Sigmoid colon (tissue), 7 donors: ENCODE measurements around the gene ZNF883. TPM values are rescaled to one million over a fixed set of nuclear protein-coding genes. Genes with fewer than 3 reads are reported as not detected.

Experiments used
- DNase-seq: peaks from one replicate; pipeline ENCODE4 v3.0.0-alpha.2; 2019
- H3K27ac ChIP-seq, 4 donors: fragments of 200-600 bp; sonication (generic); one replicate each; pipeline ENCODE4 v1.5.1; 2016 to 2019; ENCODE audit warnings: mild to moderate bottlenecking in 1 of 4
- H3K27me3 ChIP-seq, 3 donors: fragments of 200-600 bp; sonication (generic); one replicate each; pipeline ENCODE4 v1.5.1; 2019; ENCODE audit warnings: mild to moderate bottlenecking in 1 of 3
- H3K36me3 ChIP-seq, 4 donors: fragments of 200-600 bp; sonication (generic); one replicate each; pipeline ENCODE4 v1.5.1; 2016 to 2019
- H3K4me1 ChIP-seq, 4 donors: fragments of 200-600 bp; sonication (generic); one replicate each; pipeline ENCODE4 v1.5.1; 2017 to 2019
- H3K4me3 ChIP-seq, 4 donors: fragments of 200-600 bp; sonication (generic); one replicate each; pipeline ENCODE4 v1.5.1; 2017 to 2019; ENCODE audit warnings: mild to moderate bottlenecking in 2 of 4, moderate library complexity in 1 of 4
- H3K9me3 ChIP-seq, 4 donors: fragments of 200-600 bp in 3 of 4; sonication (generic) in 3 of 4; one replicate each; pipeline versions ENCODE4 v1.5.1 to v1.6.1; 2013 to 2019
- EP300 ChIP-seq, 4 donors: sonication (generic); formaldehyde crosslinking; IDR thresholded peaks; one replicate each; pipeline ENCODE4 v1.6.1; 2017; ENCODE audit warnings: antibody characterized with exemption in 4 of 4
- POLR2A ChIP-seq, 2 donors: fragments of 450-650 bp; IDR thresholded peaks; one replicate each; pipeline ENCODE4 v1.6.1; 2016; ENCODE audit warnings: antibody characterized with exemption in 2 of 2, mild to moderate bottlenecking in 2 of 2, moderate library complexity in 2 of 2
- POLR2AphosphoS5 ChIP-seq, 4 donors: sonication (generic); formaldehyde crosslinking; IDR thresholded peaks; one replicate each; pipeline ENCODE4 v1.6.1; 2017; ENCODE audit warnings: antibody characterized with exemption in 4 of 4
- WGBS, 2 donors: extraction: QIAGEN DNeasy Blood & Tissue Kit; methylation state at CpG; one replicate each; pipeline ENCODE4 v1.1.7; 2013; 5-methylcytosine and 5-hydroxymethylcytosine counted together
- intact Hi-C: fragments of 100-400 bp; cut with DNase I; formaldehyde crosslinking; loops from one replicate; pipeline ENCODE4 v1.15.1; 2023
- polyA plus RNA-seq, 3 donors: library from polyadenylated mRNA; stranded (reverse); fragments of 200-250 nt; gene quantifications; one replicate each; pipeline ENCODE4 v1.2.3, GENCODE V29; 2013
- total RNA-seq, 4 donors: library from RNA; depleted of rRNA; stranded (reverse); fragments of >200 nt; gene quantifications; one replicate each; pipeline ENCODE4 v1.1.0, GENCODE V29; 2016
- TF ChIP-seq, protein P1 (sequence below), 4 experiments: fragments of 450-650 bp in 3 of 4; fragments of 200-600 bp in 1 of 4; IDR thresholded peaks; one replicate each; pipeline ENCODE4 v1.5.1; 2016 to 2019; ENCODE audit warnings: antibody characterized with exemption in 4 of 4, mild to moderate bottlenecking in 3 of 4, moderate library complexity in 2 of 4
- donor health status: healthy with polysubstance abuse.
- donor health status: Bipolar disorder and iron deficiency.
- donor health status: healthy.

The ZNF883 gene
- total and polyA plus RNA-seq, 7 donors = 0.54 to 3.0 (median 1.2) TPM; not detected in 1

DNA sequence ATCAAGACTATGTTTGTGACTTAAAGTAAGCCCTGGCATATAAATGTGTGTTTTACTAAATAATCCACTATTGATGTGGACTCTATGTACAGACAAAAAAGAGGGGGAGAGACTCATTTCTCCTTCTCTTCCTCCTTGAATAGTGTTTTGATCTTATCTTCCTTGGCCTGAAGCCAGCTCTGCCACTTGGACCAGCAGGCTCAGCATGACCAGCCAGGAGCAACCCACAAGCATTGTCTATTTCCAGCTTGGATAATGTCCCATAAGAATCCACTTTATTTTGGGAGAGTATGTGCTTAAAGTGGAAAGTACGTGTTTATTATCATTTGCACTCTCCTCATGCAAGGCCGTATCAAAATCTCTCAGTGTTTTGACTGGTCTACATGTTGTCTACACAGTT lies 97.5 kb downstream of the ZNF883 start:
- 81 to 85% methylated on average over 2 of the region's 2 CpGs for WGBS, 2 donors
- Histone ChIP-seq H3K4me1 (no peaks in the 10 kb centered on the region), H3K27me3 (no peaks in the 10 kb centered on the region), H3K36me3 (no peaks in the 10 kb centered on the region), H3K4me3 (no peak overlapping the region), H3K27ac (no peak overlapping the region), H3K9me3 (no peaks in the 10 kb centered on the region)
- intact Hi-C loops = no loop called here
- no peak for DNase-seq
- TF ChIP-seq EP300 (IDR thresholded peaks at IDR 0.05) (no peak), POLR2A (IDR thresholded peaks at IDR 0.05) (no peak), POLR2AphosphoS5 (IDR thresholded peaks at IDR 0.05) (no peak)
- TF ChIP-seq, protein P1, sequence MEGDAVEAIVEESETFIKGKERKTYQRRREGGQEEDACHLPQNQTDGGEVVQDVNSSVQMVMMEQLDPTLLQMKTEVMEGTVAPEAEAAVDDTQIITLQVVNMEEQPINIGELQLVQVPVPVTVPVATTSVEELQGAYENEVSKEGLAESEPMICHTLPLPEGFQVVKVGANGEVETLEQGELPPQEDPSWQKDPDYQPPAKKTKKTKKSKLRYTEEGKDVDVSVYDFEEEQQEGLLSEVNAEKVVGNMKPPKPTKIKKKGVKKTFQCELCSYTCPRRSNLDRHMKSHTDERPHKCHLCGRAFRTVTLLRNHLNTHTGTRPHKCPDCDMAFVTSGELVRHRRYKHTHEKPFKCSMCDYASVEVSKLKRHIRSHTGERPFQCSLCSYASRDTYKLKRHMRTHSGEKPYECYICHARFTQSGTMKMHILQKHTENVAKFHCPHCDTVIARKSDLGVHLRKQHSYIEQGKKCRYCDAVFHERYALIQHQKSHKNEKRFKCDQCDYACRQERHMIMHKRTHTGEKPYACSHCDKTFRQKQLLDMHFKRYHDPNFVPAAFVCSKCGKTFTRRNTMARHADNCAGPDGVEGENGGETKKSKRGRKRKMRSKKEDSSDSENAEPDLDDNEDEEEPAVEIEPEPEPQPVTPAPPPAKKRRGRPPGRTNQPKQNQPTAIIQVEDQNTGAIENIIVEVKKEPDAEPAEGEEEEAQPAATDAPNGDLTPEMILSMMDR (IDR thresholded peaks at IDR 0.05) = no peak

DNA sequence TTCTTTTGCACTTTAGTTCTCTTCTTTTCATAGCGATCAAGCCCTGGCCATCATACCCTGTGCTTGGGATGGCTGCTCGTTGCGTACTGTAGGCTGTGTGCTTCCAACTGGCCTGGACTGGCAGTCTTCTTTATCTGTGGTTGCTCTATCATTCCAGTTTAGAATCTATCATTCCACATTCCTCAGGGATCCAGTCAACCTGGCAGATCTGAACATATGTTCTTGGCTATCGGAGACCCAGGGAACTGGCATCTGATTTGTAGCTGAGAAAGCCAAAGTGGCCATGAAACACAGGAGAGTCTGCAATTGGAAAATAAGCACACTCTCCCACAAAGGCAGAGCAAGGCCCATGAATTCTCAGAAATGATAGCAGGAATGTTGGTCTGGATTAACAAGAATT lies 98.7 kb downstream of the ZNF883 start:
- no peak for DNase-seq
- intact Hi-C loops = no loop called here
- Histone ChIP-seq H3K9me3 (no peaks in the 10 kb centered on the region), H3K27me3 (no peaks in the 10 kb centered on the region), H3K36me3 (no peaks in the 10 kb centered on the region), H3K4me1 (no peaks in the 10 kb centered on the region), H3K4me3 (no peak overlapping the region), H3K27ac (no peak overlapping the region)
- 93 to 96% methylated on average over 4 of the region's 4 CpGs for WGBS, 2 donors
- TF ChIP-seq, protein P1 (IDR thresholded peaks at IDR 0.05) = no peak
- TF ChIP-seq EP300 (IDR thresholded peaks at IDR 0.05) = no peak
- no peak for TF ChIP-seq POLR2AphosphoS5 (IDR thresholded peaks at IDR 0.05)
- no peak for TF ChIP-seq POLR2A (IDR thresholded peaks at IDR 0.05)

DNA sequence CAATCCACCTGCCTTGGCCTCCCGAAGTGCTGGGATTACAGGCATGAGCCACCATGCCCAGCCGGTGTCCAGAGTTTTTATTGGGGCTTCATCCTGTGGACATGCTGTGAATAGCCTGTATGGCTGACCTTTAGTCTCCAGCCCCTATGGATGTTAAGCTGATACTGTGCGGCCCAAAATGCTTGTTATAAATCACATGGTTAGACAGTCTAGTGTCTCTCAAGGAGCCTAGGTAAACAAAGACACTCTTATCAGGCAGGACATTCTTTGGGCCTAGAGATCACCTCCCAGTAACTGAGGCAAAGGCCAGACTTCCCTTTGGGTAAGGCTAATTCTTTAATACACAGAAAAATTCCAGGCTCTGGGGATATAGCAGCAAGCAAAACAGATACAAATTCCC lies 99.4 kb downstream of the ZNF883 start:
- 92 to 96% methylated on average over 3 of the region's 3 CpGs for WGBS, 2 donors
- intact Hi-C loops = no loop called here
- no peaks in the 10 kb centered on the region for H3K9me3 ChIP-seq
- no peak for DNase-seq
- no peaks in the 10 kb centered on the region for H3K36me3 ChIP-seq
- no peak overlapping the region for H3K27ac ChIP-seq
- H3K4me3 ChIP-seq = no peak overlapping the region
- H3K27me3 ChIP-seq = no peaks in the 10 kb centered on the region
- TF ChIP-seq, protein P1 (IDR thresholded peaks at IDR 0.05) = no peak
- TF ChIP-seq EP300 (IDR thresholded peaks at IDR 0.05) (no peak), POLR2A (IDR thresholded peaks at IDR 0.05) (no peak), POLR2AphosphoS5 (IDR thresholded peaks at IDR 0.05) (no peak)
- no peaks in the 10 kb centered on the region for H3K4me1 ChIP-seq

DNA sequence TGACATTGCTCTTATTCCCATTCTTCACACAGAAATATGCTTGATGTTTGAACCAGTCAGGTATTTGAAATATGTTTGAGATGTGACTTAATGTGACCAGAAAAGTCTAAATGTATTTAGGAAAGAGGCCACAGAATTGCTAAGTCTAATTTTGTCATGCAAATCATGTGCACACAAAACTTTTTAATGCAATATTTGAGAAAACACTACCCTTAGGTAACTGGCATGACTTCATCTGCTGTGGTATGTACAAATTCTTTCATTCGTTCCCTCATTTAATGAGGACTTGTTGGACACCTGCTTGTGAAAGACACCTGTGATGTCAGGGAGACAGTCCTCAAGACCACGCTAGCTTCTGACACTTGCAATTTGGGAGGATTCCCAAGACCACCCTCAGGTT lies 100.3 kb downstream of the ZNF883 start:
- Histone ChIP-seq H3K36me3 (no peaks in the 10 kb centered on the region), H3K4me1 (no peaks in the 10 kb centered on the region), H3K4me3 (no peak overlapping the region), H3K27me3 (no peaks in the 10 kb centered on the region), H3K27ac (no peak overlapping the region), H3K9me3 (no peaks in the 10 kb centered on the region)
- WGBS, 2 donors = 65 to 87% methylated on average over 2 of the region's 2 CpGs
- no peak for DNase-seq
- intact Hi-C loops = no loop called here
- no peak for TF ChIP-seq EP300 (IDR thresholded peaks at IDR 0.05)
- TF ChIP-seq POLR2AphosphoS5 (IDR thresholded peaks at IDR 0.05) = no peak
- TF ChIP-seq POLR2A (IDR thresholded peaks at IDR 0.05) = no peak
- TF ChIP-seq, protein P1 (IDR thresholded peaks at IDR 0.05) = no peak

Other genes starting within 250 kb of the ZNF883 start
- gene SLC46A2, start 121.3 kb downstream of the ZNF883 start, total RNA-seq = under 1 TPM in 1 of 4 donors, not detected in 3; 0.36 TPM
- gene SLC46A2, start 121.3 kb downstream of the ZNF883 start, polyA plus RNA-seq = under 1 TPM in 1 of 3 donors, not detected in 2; 0.07 TPM
- 1 to 10 TPM; 2.9 to 7.4 (median 4.4) TPM for gene ZFP37, start 44.5 kb upstream of the ZNF883 start, total RNA-seq
- gene ZFP37, start 44.5 kb upstream of the ZNF883 start, polyA plus RNA-seq = under 1 TPM in 2 of 3 donors, not detected in 1; 0.60 to 0.99 TPM
- 10 to 100 TPM in 2 of 4 donors, 1 to 10 TPM in 2; 4.5 to 12.5 (median 7.7) TPM for gene SLC31A2, start 138.8 kb upstream of the ZNF883 start, total RNA-seq
- gene SLC31A2, start 138.8 kb upstream of the ZNF883 start, polyA plus RNA-seq = 10 to 100 TPM; 10.8 to 19.9 (median 13.0) TPM
- gene FKBP15, start 209.1 kb upstream of the ZNF883 start, total RNA-seq = 10 to 100 TPM; 18.8 to 22.5 (median 20.9) TPM
- 10 to 100 TPM in 1 of 3 donors, 1 to 10 TPM in 2; 7.2 to 16.5 (median 9.5) TPM for gene FKBP15, start 209.1 kb upstream of the ZNF883 start, polyA plus RNA-seq
- gene SLC31A1, start 209.4 kb upstream of the ZNF883 start, total RNA-seq = 1 to 10 TPM; 7.1 to 9.6 (median 8.6) TPM
- 10 to 100 TPM in 2 of 3 donors, 1 to 10 TPM in 1; 4.2 to 28.0 (median 12.0) TPM for gene SLC31A1, start 209.4 kb upstream of the ZNF883 start, polyA plus RNA-seq